Right lung (tissue), 5 donors: Measurements from ENCODE around the gene UBE2R2. TPM values are rescaled to one million over a fixed set of nuclear protein-coding genes. Genes with fewer than 3 reads are reported as not detected.

ENCODE experiments used
- DNase-seq, 2 donors: peaks; one replicate each; pipeline ENCODE4 v3.0.0-alpha.2; 2013
- polyA plus RNA-seq, 5 donors: library from polyadenylated mRNA; unstranded; fragments of 120-200 nt; gene quantifications; one replicate each; pipeline versions ENCODE4 v1.2.1 to v1.2.3, GENCODE V29; 2013; ENCODE audit warnings: inconsistent platforms in 1 of 5, low replicate concordance in 1 of 5; ENCODE audit not compliant: insufficient read length in 5 of 5, insufficient read depth in 1 of 5

UBE2R2 gene
- polyA plus RNA-seq, 5 donors: 50.7 to 56.6 (median 52.2) TPM

GRCh38 chr9:33878691-33879366 lies 61.9 kb downstream of the UBE2R2 start:
- DNase-seq: no peak

GRCh38 chr9:33880211-33881089 lies 63.5 kb downstream of the UBE2R2 start:
- DNase-seq: no peak

- DNase-seq: no peak
These were observed 64.7 kb downstream of the UBE2R2 start for GRCh38 chr9:33881635-33882034.

GRCh38 chr9:33884856-33885701 lies 68.1 kb downstream of the UBE2R2 start:
- peak; percentile 65 for DNase-seq

- no peak for DNase-seq
These were observed 69.0 kb downstream of the UBE2R2 start for GRCh38 chr9:33885948-33886347.

GRCh38 chr9:33893861-33894260 lies 76.9 kb downstream of the UBE2R2 start:
- no peak for DNase-seq

- no peak for DNase-seq
These were observed 77.4 kb downstream of the UBE2R2 start for GRCh38 chr9:33894316-33894715.

GRCh38 chr9:33903157-33903780 lies 86.3 kb downstream of the UBE2R2 start:
- no peak for DNase-seq

GRCh38 chr9:33905137-33905536 lies 88.2 kb downstream of the UBE2R2 start:
- no peak for DNase-seq

- DNase-seq: no peak
These were observed 89.8 kb downstream of the UBE2R2 start for GRCh38 chr9:33906769-33907168.

GRCh38 chr9:33907347-33907746 lies 90.4 kb downstream of the UBE2R2 start:
- DNase-seq: no peak

- no peak for DNase-seq
These were observed 91.2 kb downstream of the UBE2R2 start for GRCh38 chr9:33908114-33908513.

GRCh38 chr9:33908749-33909148 lies 91.8 kb downstream of the UBE2R2 start:
- no peak for DNase-seq

- DNase-seq: no peak
These were observed 96.6 kb downstream of the UBE2R2 start for GRCh38 chr9:33913541-33913940.

- no peak for DNase-seq
These were observed 98.1 kb downstream of the UBE2R2 start for GRCh38 chr9:33914887-33915628.

GRCh38 chr9:33917036-33917435 lies 100.1 kb downstream of the UBE2R2 start:
- DNase-seq: no peak

- DNase-seq: no peak
These were observed 102.4 kb downstream of the UBE2R2 start for GRCh38 chr9:33919276-33919897.

GRCh38 chr9:33921967-33922895 lies 105.3 kb downstream of the UBE2R2 start:
- no peak for DNase-seq

- no peak for DNase-seq
These were observed 106.1 kb downstream of the UBE2R2 start for GRCh38 chr9:33923079-33923478.
